Activated CD4-positive, alpha-beta T cell treated with anti-CD3 and anti-CD28 coated beads, Interleukin-2, amount 10 ng/mL, durations not matched to agents 24 days and 14 days (primary cell): Measurements from ENCODE around the gene POLR1B. TPM values are rescaled to one million over a fixed set of nuclear protein-coding genes. Genes with fewer than 3 reads are reported as not detected.
"Not testable (repeated sequence)": the region's sequence is repeated elsewhere in the genome, so short reads cannot be mapped to it uniquely, and the experiment has no call there.

ENCODE experiments used
- DNase-seq: peaks from one replicate; pipeline ENCODE4 v3.0.0; 2022
- H3K27ac Mint-ChIP-seq: one replicate; pipeline ENCODE4 v1.8.0; 2022; ENCODE audit warnings: mild to moderate bottlenecking, mixed read lengths
- H3K27me3 Mint-ChIP-seq: one replicate; pipeline ENCODE4 v1.8.0; 2022; ENCODE audit warnings: mixed read lengths
- H3K36me3 Mint-ChIP-seq: one replicate; pipeline ENCODE4 v1.8.0; 2022; ENCODE audit warnings: low read depth, mild to moderate bottlenecking, mixed read lengths
- H3K4me1 Mint-ChIP-seq: one replicate; pipeline ENCODE4 v1.8.0; 2021; ENCODE audit warnings: mixed read lengths
- H3K4me3 Mint-ChIP-seq: one replicate; pipeline ENCODE4 v1.8.0; 2022; ENCODE audit warnings: mild to moderate bottlenecking, moderate library complexity, mixed read lengths
- H3K9me3 Mint-ChIP-seq: one replicate; pipeline ENCODE4 v1.8.0; 2021; ENCODE audit warnings: mixed read lengths
- intact Hi-C: fragments of 100-400 bp; cut with micrococcal nuclease; formaldehyde crosslinking; loops from one replicate; pipeline ENCODE4 v1.15.1; 2023
- total RNA-seq: library from RNA; stranded (reverse); gene quantifications from 2 replicates; pipeline ENCODE4 v1.2.3, GENCODE V29; 2022

Gene POLR1B
- total RNA-seq, 1 donor from 2014 or later: 71.9 TPM

GRCh38 chr2:112600634-112601033, 58.4 kb downstream of the POLR1B start:
- peaks cover 5% of the 10 kb centered on the region for H3K36me3 Mint-ChIP-seq
- peaks cover 5% of the 10 kb centered on the region for H3K4me1 Mint-ChIP-seq
- H3K27me3 Mint-ChIP-seq: no peaks in the 10 kb centered on the region
- DNase-seq: no peak
- no peaks in the 10 kb centered on the region for H3K9me3 Mint-ChIP-seq
- intact Hi-C loops: loop anchor here (1.0 kb wide), 3 partner anchors 26 to 126 kb away; partner anchors contain the start of gene SLC20A1
- no peak overlapping the region for H3K27ac Mint-ChIP-seq
- H3K4me3 Mint-ChIP-seq: no peak overlapping the region

DNA sequence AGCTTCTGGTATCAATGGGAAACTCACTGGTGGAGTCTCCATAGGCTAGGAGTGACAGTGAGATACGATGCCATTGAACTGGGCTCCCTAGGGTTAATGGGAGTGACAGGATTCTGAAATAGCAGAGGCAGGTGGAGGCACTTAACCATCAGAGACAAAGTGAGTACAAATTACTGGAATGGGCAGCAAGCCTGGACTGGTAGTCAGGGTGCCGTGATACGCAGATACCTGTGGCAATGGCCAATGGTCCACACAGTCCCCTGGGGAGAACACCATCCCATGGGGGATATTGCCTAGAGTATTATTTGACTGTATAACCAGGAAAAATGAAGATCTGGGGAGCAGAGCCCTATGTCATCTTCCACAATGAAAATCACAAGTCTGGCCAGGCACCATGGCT, 59.5 kb downstream of the POLR1B start:
- Mint-ChIP-seq H3K27ac (no peak overlapping the region), H3K27me3 (no peaks in the 10 kb centered on the region), H3K9me3 (no peaks in the 10 kb centered on the region), H3K36me3 (peaks cover 3% of the 10 kb centered on the region), H3K4me1 (peaks cover 5% of the 10 kb centered on the region), H3K4me3 (no peak overlapping the region)
- DNase-seq: no peak
- intact Hi-C loops: no loop called here

DNA sequence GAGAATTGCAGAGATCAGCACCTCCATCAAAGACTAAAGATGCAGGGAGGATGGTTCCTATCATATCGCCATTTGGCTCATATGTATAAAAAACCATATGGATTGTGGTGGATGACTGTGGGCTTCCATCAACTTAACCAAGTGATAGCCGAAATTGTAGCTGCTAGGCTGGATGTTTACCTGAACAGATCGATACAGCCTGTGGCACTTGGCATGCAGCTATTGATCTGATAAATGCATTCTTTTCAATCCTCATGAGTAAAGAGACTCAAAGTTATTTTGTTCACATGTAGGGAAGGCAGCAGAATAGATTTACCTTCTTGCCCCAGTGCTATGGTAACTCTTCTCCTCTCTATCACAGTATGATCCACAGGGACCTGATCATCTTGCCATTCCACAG, 60.7 kb downstream of the POLR1B start:
- no peaks in the 10 kb centered on the region for H3K9me3 Mint-ChIP-seq
- H3K36me3 Mint-ChIP-seq: no peaks in the 10 kb centered on the region
- H3K4me1 Mint-ChIP-seq: peaks cover 5% of the 10 kb centered on the region
- no peaks in the 10 kb centered on the region for H3K27me3 Mint-ChIP-seq
- intact Hi-C loops: no loop called here
- DNase-seq: no peak
- H3K27ac Mint-ChIP-seq: no peak overlapping the region
- no peak overlapping the region for H3K4me3 Mint-ChIP-seq

GRCh38 chr2:112603731-112604130, 61.5 kb downstream of the POLR1B start:
- H3K27ac Mint-ChIP-seq: no peak overlapping the region
- no peaks in the 10 kb centered on the region for H3K36me3 Mint-ChIP-seq
- peaks cover 5% of the 10 kb centered on the region for H3K4me1 Mint-ChIP-seq
- no peak for DNase-seq
- H3K4me3 Mint-ChIP-seq: no peak overlapping the region
- no peaks in the 10 kb centered on the region for H3K27me3 Mint-ChIP-seq
- no peaks in the 10 kb centered on the region for H3K9me3 Mint-ChIP-seq
- intact Hi-C loops: no loop called here

GRCh38 chr2:112604952-112605351, 62.7 kb downstream of the POLR1B start:
- Mint-ChIP-seq H3K9me3 (no peaks in the 10 kb centered on the region), H3K4me3 (no peak overlapping the region), H3K4me1 (peaks cover 3% of the 10 kb centered on the region), H3K36me3 (no peaks in the 10 kb centered on the region), H3K27me3 (peaks cover under 1% of the 10 kb centered on the region), H3K27ac (no peak overlapping the region)
- no peak for DNase-seq
- intact Hi-C loops: no loop called here

GRCh38 chr2:112605926-112606325, 63.7 kb downstream of the POLR1B start:
- no peak for DNase-seq
- Mint-ChIP-seq H3K9me3 (no peaks in the 10 kb centered on the region), H3K27me3 (peaks cover 11% of the 10 kb centered on the region), H3K4me3 (no peak overlapping the region), H3K4me1 (no peaks in the 10 kb centered on the region), H3K27ac (no peak overlapping the region), H3K36me3 (no peaks in the 10 kb centered on the region)
- intact Hi-C loops: no loop called here

DNA sequence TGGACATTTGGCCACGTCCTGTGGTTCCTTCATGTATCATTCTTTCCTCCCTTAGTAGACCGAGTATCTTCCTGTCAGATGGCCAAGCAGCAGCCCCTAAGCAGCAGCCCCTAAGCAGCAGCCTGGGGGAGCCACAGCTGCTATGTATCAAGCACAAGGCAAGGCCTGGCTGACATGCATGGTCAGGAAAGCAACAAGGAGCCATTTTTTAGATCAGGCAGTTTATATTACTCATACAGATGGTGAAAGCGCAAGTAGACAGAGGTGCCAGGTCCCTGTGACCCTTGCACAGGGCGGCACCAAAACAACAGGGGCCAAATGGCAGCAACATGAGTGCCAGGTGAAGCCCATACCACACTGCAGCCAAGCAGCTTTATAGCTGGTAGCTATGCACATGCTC, 64.3 kb downstream of the POLR1B start:
- H3K4me1 Mint-ChIP-seq: no peaks in the 10 kb centered on the region
- no peaks in the 10 kb centered on the region for H3K36me3 Mint-ChIP-seq
- no peak overlapping the region for H3K4me3 Mint-ChIP-seq
- no peaks in the 10 kb centered on the region for H3K9me3 Mint-ChIP-seq
- no peak for DNase-seq
- H3K27me3 Mint-ChIP-seq: peaks cover 16% of the 10 kb centered on the region
- H3K27ac Mint-ChIP-seq: no peak overlapping the region
- intact Hi-C loops: no loop called here

GRCh38 chr2:112607680-112608438, 65.6 kb downstream of the POLR1B start:
- intact Hi-C loops: no loop called here
- Mint-ChIP-seq H3K27ac (no peak overlapping the region), H3K9me3 (no peaks in the 10 kb centered on the region), H3K27me3 (peaks cover 25% of the 10 kb centered on the region), H3K4me3 (no peak overlapping the region), H3K36me3 (no peaks in the 10 kb centered on the region), H3K4me1 (no peaks in the 10 kb centered on the region)
- no peak for DNase-seq

DNA sequence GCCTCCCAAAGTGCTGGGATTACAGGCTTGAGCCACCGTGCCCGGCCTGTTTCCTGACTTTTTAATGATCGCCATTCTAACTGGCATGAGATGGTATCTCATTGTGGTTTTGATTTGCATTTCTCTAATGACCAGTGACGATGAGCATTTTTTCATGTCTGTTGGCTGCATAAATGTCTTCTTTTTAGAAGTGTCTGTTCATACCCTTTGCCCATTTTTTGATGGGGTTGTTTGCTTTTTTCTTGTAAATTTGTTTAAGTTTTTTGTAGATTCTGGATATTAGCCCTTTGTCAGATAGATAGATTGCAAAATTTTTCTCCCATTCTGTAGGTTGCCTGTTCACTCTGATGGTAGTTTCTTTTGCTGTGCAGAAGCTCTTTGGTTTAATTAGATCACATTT, 67.1 kb downstream of the POLR1B start:
- H3K4me3 Mint-ChIP-seq, H3K9me3 Mint-ChIP-seq, DNase-seq, H3K27ac Mint-ChIP-seq, intact Hi-C loops, H3K36me3 Mint-ChIP-seq, H3K4me1 Mint-ChIP-seq: not testable (repeated sequence)
- H3K27me3 Mint-ChIP-seq: peaks cover 34% of the 10 kb centered on the region

DNA sequence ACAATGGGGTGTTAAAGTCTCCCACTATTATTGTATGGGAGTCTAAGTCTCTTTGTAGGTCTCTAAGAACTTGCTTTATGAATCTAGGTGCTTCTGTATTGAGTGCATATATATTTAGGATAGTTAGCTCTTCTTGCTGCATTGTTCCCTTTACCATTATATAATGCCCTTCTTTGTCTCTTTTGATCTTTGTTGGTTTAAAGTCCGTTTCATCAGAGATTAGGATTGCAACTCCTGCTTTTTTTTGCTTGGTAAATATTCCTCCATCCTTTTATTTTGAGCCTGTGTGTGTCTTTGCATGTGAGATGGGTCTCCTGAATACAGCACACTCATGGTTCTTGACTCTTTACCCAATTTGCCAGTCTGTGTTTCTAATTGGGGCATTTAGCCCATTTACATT, 70.0 kb downstream of the POLR1B start:
- H3K9me3 Mint-ChIP-seq, intact Hi-C loops, H3K27ac Mint-ChIP-seq, DNase-seq, H3K4me1 Mint-ChIP-seq, H3K4me3 Mint-ChIP-seq, H3K36me3 Mint-ChIP-seq: not testable (repeated sequence)
- H3K27me3 Mint-ChIP-seq: peaks cover 34% of the 10 kb centered on the region

DNA sequence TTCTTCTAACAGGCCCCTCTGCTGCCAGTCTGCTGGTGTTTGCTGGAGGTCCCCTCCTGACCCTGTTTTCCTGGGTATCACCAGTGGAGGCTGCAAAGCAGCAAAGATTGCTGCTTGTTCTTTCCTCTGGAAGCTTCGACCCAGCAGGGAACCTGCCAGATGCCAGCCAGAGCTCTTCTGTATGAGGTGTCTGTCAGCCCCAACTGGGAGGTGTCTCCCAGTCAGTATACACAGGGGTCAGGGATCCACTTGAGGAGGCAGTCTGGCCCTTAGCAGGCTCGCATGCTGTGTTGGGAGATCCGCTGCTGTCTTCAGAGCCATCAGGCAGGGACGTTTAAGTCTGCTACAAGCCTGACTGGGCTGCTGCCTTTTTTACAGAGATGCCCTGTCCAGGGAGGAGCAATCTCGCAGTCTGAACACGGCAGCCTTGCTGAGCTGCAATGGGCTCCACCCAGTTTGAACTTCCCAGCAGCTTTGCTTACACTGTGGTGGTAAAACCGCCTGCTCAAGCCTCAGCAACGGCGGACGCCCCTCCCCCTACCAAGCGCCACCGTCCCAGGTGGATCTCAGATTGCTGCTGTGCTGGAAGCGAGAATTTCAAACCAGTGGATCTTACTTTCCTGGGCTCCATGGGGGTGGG, 72.1 kb downstream of the POLR1B start:
- no peaks in the 10 kb centered on the region for H3K36me3 Mint-ChIP-seq
- no peak overlapping the region for H3K27ac Mint-ChIP-seq
- DNase-seq: no peak
- peaks cover 34% of the 10 kb centered on the region for H3K27me3 Mint-ChIP-seq
- intact Hi-C loops: no loop called here
- no peaks in the 10 kb centered on the region for H3K9me3 Mint-ChIP-seq
- no peak overlapping the region for H3K4me3 Mint-ChIP-seq
- peaks cover 1% of the 10 kb centered on the region for H3K4me1 Mint-ChIP-seq

GRCh38 chr2:112615051-112615450, 72.8 kb downstream of the POLR1B start:
- Mint-ChIP-seq H3K27ac (no peak overlapping the region), H3K36me3 (no peaks in the 10 kb centered on the region), H3K27me3 (peaks cover 32% of the 10 kb centered on the region), H3K4me1 (peaks cover 1% of the 10 kb centered on the region), H3K9me3 (no peaks in the 10 kb centered on the region), H3K4me3 (no peak overlapping the region)
- intact Hi-C loops: no loop called here
- DNase-seq: no peak

- H3K36me3 Mint-ChIP-seq, H3K4me3 Mint-ChIP-seq, intact Hi-C loops, H3K4me1 Mint-ChIP-seq, H3K27ac Mint-ChIP-seq, H3K9me3 Mint-ChIP-seq, DNase-seq: not testable (repeated sequence)
- peaks cover 25% of the 10 kb centered on the region for H3K27me3 Mint-ChIP-seq
Observed at GRCh38 chr2:112615798-112616197, 73.5 kb downstream of the POLR1B start.

GRCh38 chr2:112618383-112618782, 76.1 kb downstream of the POLR1B start:
- Mint-ChIP-seq H3K36me3 (no peaks in the 10 kb centered on the region), H3K27ac (no peak overlapping the region), H3K9me3 (no peaks in the 10 kb centered on the region), H3K27me3 (peaks cover 4% of the 10 kb centered on the region), H3K4me1 (peaks cover 7% of the 10 kb centered on the region), H3K4me3 (no peak overlapping the region)
- no peak for DNase-seq
- intact Hi-C loops: no loop called here
